Activated naive CD8-positive, alpha-beta T cell treated with anti-CD3 and anti-CD28 coated beads, Interleukin-2, amount 50 U/mL, for 24 hours (primary cell): ENCODE measurements around the gene LRSAM1.
A peak's percentile ranks its signal among the peaks of the same experiment; 100 is the strongest.

ENCODE experiments used
- ATAC-seq: fragments of 150-1000 bp; cut with Tn5 transposase; one replicate; pipeline ENCODE4 v1.10.0; 2021
- DNase-seq: peaks from one replicate; pipeline ENCODE4 v3.0.0; 2021
- H3K27ac Mint-ChIP-seq: one replicate; pipeline ENCODE4 v1.8.0; 2021; ENCODE audit warnings: mild to moderate bottlenecking, mixed read lengths
- H3K27me3 Mint-ChIP-seq: one replicate; pipeline ENCODE4 v1.8.0; 2021; ENCODE audit warnings: mixed read lengths
- H3K36me3 Mint-ChIP-seq: one replicate; pipeline ENCODE4 v1.8.0; 2021; ENCODE audit warnings: low read depth, mixed read lengths
- H3K4me1 Mint-ChIP-seq: one replicate; pipeline ENCODE4 v1.8.0; 2021; ENCODE audit warnings: mixed read lengths
- H3K4me3 Mint-ChIP-seq: one replicate; pipeline ENCODE4 v1.8.0; 2021; ENCODE audit warnings: mild to moderate bottlenecking, moderate library complexity, mixed read lengths
- H3K9me3 Mint-ChIP-seq: one replicate; pipeline ENCODE4 v1.8.0; 2021; ENCODE audit warnings: mixed read lengths

Gene LRSAM1

DNA sequence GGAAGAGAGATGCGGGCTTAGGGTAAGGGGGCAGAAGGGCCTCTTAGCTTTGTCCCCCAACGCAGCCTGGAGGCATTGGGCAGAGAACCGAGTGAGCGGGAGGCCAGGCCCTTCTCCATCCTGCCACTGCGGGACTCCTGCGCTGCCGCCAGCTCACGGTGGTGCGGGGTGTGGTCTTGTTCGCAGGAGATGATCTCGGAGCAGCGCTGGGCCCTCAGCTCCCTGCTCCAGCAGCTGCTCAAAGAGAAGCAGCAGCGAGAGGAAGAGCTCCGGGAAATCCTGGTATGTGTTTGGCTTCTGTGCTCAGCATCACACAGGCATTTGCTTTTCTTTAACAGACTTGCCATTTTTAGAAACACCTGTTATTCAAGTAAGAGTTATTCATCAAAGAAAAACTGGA, 41.3 kb downstream of the LRSAM1 start:
- ATAC-seq = no peak
- no peak overlapping the region for H3K27ac Mint-ChIP-seq
- H3K27me3 Mint-ChIP-seq = no peaks in the 10 kb centered on the region
- peaks cover 8% of the 10 kb centered on the region for H3K36me3 Mint-ChIP-seq
- H3K4me1 Mint-ChIP-seq = no peaks in the 10 kb centered on the region
- no peak overlapping the region for H3K4me3 Mint-ChIP-seq
- no peaks in the 10 kb centered on the region for H3K9me3 Mint-ChIP-seq
- DNase-seq = no peak

GRCh38 chr9:127493592-127494303, 42.4 kb downstream of the LRSAM1 start:
- Mint-ChIP-seq H3K4me3 (no peak overlapping the region), H3K36me3 (peaks cover 8% of the 10 kb centered on the region), H3K27ac (no peak overlapping the region), H3K27me3 (no peaks in the 10 kb centered on the region), H3K4me1 (no peaks in the 10 kb centered on the region), H3K9me3 (no peaks in the 10 kb centered on the region)
- ATAC-seq (no peak), DNase-seq (no peak)

GRCh38 chr9:127494304-127494702, 43.0 kb downstream of the LRSAM1 start:
- Mint-ChIP-seq H3K27me3 (no peaks in the 10 kb centered on the region), H3K4me1 (no peaks in the 10 kb centered on the region), H3K36me3 (peaks cover 6% of the 10 kb centered on the region), H3K9me3 (no peaks in the 10 kb centered on the region), H3K27ac (no peak overlapping the region), H3K4me3 (no peak overlapping the region)
- ATAC-seq (no peak), DNase-seq (no peak)

- Mint-ChIP-seq H3K4me3 (no peak overlapping the region), H3K9me3 (no peaks in the 10 kb centered on the region), H3K36me3 (peaks cover 2% of the 10 kb centered on the region), H3K27ac (no peak overlapping the region), H3K4me1 (no peaks in the 10 kb centered on the region), H3K27me3 (no peaks in the 10 kb centered on the region)
- DNase-seq = no peak
- ATAC-seq = no peak
Measured at GRCh38 chr9:127495884-127496555, 44.7 kb downstream of the LRSAM1 start.

GRCh38 chr9:127496974-127497373, 45.7 kb downstream of the LRSAM1 start:
- ATAC-seq = no peak
- Mint-ChIP-seq H3K27ac (no peak overlapping the region), H3K4me3 (no peak overlapping the region), H3K9me3 (no peaks in the 10 kb centered on the region), H3K36me3 (peaks cover 2% of the 10 kb centered on the region), H3K27me3 (no peaks in the 10 kb centered on the region), H3K4me1 (no peaks in the 10 kb centered on the region)
- DNase-seq = no peak

GRCh38 chr9:127497656-127498290, 46.5 kb downstream of the LRSAM1 start:
- no peaks in the 10 kb centered on the region for H3K4me1 Mint-ChIP-seq
- no peak overlapping the region for H3K4me3 Mint-ChIP-seq
- H3K36me3 Mint-ChIP-seq = peaks cover 2% of the 10 kb centered on the region
- no peak overlapping the region for H3K27ac Mint-ChIP-seq
- ATAC-seq = no peak
- H3K27me3 Mint-ChIP-seq = no peaks in the 10 kb centered on the region
- H3K9me3 Mint-ChIP-seq = no peaks in the 10 kb centered on the region
- no peak for DNase-seq

DNA sequence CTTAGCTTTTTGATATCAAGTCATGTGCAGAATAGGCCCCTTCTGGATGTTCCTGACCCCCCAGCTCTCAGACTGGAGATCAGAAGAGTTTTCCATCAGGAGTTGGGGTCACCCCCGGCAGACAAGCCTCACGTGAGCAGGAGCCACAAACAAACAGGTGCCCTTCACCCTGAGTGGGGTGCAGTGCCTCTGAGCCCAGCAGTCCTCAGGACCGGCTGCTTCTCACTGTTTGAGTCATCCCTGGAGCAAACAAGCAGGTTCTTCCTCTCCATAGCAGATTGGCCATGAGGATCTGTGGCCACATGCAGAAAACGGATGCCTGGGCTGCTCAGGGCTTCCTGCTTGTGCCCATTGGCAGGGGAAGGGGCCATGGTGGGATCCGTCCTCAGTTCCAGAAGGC, 47.0 kb downstream of the LRSAM1 start:
- ATAC-seq = no peak

GRCh38 chr9:127500399-127500798, 49.1 kb downstream of the LRSAM1 start:
- no peak overlapping the region for H3K27ac Mint-ChIP-seq
- H3K4me1 Mint-ChIP-seq = no peaks in the 10 kb centered on the region
- no peak overlapping the region for H3K4me3 Mint-ChIP-seq
- no peak for DNase-seq
- ATAC-seq = no peak
- H3K27me3 Mint-ChIP-seq = no peaks in the 10 kb centered on the region
- no peaks in the 10 kb centered on the region for H3K36me3 Mint-ChIP-seq
- no peaks in the 10 kb centered on the region for H3K9me3 Mint-ChIP-seq

More for the DNA sequence above, 47.0 kb downstream of the LRSAM1 start:
- Mint-ChIP-seq H3K36me3 (peaks cover 2% of the 10 kb centered on the region), H3K27ac (no peak overlapping the region), H3K27me3 (no peaks in the 10 kb centered on the region), H3K9me3 (no peaks in the 10 kb centered on the region), H3K4me1 (no peaks in the 10 kb centered on the region), H3K4me3 (no peak overlapping the region)
- no peak for DNase-seq

- Mint-ChIP-seq H3K27me3 (no peaks in the 10 kb centered on the region), H3K9me3 (no peaks in the 10 kb centered on the region), H3K36me3 (no peaks in the 10 kb centered on the region), H3K4me3 (no peak overlapping the region), H3K4me1 (no peaks in the 10 kb centered on the region), H3K27ac (no peak overlapping the region)
- DNase-seq (no peak), ATAC-seq (no peak)
Measured at GRCh38 chr9:127500862-127501261, 49.6 kb downstream of the LRSAM1 start.

DNA sequence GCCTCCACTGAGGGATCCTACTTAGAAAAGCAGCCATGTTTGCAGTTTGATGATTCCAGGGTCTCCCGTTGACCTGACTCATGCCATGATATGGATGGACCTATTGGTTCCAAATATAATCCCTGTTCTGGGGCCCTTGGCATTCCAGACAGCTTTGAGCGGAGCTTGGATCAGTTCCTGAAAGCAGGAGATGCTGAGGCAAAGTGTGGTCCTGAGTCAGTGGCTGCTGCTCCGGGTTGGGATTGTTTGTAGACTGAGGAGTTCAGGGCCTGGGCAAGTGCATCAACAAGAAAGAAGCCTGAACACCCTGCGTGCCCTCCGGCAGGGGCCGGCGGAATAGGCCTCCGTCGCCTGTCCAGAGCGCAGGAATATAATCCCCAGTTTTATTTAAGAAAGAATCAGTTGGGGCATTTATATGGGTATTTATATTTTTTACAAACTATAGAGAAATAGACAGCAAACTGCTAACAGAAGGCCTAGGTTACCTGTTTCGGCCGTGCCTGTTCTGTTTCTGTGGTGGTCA, 50.6 kb downstream of the LRSAM1 start:
- no peaks in the 10 kb centered on the region for H3K27me3 Mint-ChIP-seq
- H3K27ac Mint-ChIP-seq = no peak overlapping the region
- H3K4me3 Mint-ChIP-seq = no peak overlapping the region
- no peak for DNase-seq
- no peaks in the 10 kb centered on the region for H3K4me1 Mint-ChIP-seq
- H3K36me3 Mint-ChIP-seq = no peaks in the 10 kb centered on the region
- no peaks in the 10 kb centered on the region for H3K9me3 Mint-ChIP-seq
- no peak for ATAC-seq

DNA sequence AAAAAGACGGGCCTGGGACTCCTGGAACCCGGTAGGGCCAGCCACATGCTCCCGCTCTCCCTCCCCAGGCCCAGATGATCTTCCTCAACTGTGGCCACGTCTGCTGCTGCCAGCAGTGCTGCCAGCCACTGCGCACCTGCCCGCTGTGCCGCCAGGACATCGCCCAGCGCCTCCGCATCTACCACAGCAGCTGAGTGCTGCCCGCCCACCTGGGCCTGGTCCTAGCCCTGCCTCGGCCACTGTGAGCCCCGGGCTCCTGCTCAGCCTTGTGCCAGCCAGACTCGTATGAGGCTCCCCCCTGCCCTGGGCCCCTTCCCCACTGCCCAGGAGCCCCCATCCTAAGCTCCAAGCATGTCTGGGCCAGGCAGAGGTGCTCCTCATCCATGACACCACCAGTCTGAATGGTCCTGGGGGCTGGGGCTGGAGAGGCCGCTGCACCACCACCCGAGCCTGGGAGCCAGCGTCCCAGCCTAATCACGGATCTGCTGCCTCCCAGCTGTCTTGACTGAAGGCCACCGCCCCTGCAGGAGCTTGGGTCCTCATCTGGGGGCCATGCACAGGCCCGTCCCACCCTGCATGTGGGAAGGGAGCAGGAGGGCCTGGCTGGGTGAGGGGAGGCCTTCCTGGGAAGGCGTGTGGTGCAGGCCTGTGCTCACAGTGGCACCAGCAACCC, 51.5 kb downstream of the LRSAM1 start:
- no peak overlapping the region for H3K27ac Mint-ChIP-seq
- H3K9me3 Mint-ChIP-seq = no peaks in the 10 kb centered on the region
- DNase-seq = no peak
- ATAC-seq = no peak
- no peaks in the 10 kb centered on the region for H3K27me3 Mint-ChIP-seq
- H3K4me3 Mint-ChIP-seq = no peak overlapping the region
- no peaks in the 10 kb centered on the region for H3K4me1 Mint-ChIP-seq
- H3K36me3 Mint-ChIP-seq = no peaks in the 10 kb centered on the region

- ATAC-seq (no peak), DNase-seq (no peak)
- Mint-ChIP-seq H3K36me3 (no peaks in the 10 kb centered on the region), H3K9me3 (no peaks in the 10 kb centered on the region), H3K4me1 (no peaks in the 10 kb centered on the region), H3K27me3 (no peaks in the 10 kb centered on the region), H3K4me3 (no peak overlapping the region), H3K27ac (no peak overlapping the region)
Measured at GRCh38 chr9:127503379-127503921, 52.1 kb downstream of the LRSAM1 start.

DNA sequence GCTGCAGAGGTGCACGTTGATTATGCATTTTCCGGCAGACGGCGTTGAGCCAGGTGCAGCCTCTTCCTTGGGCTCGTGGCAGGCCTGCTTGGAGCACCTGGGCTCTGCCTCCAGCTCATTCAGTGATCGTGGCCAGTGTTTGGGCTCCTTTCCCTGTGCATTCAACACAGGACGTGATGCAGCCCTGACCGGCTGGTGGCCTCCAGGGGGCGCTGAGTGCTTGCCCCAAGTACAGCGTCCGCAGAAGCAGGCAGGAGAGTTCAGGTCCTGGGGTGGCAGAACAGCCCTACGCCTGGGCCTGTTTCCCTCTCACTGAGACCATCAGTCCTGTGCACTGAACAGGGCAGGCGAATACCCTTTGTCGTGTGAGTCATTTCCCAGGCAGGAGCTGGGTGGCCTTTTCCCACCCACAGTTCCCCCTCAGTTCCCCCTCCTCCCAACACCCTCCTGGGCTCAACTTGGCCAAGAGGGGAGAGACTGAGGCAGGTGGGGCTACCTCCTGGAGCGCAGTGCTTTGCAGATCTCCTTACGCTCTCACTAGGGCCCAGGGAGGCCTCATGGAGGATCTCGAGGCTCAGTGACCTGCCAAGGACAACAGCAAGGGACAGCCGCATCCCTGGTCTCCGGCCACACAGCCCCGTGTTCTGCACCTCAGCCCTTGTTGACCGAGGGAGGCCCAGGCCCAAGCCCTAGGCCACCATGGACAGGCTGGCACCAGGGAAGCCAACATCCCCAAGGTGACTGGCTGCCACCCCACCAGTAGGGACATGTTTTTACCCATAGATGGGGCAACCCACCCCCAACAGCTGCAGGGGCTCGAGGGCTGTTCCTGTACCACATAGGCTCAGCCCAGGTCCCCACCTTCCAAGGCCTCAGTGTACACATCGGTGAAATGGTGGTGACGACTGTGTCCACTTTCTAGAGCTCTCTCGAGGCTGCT, 52.9 kb downstream of the LRSAM1 start:
- no peak overlapping the region for H3K4me3 Mint-ChIP-seq
- peak; percentile 83 for DNase-seq
- H3K4me1 Mint-ChIP-seq = no peaks in the 10 kb centered on the region
- no peaks in the 10 kb centered on the region for H3K36me3 Mint-ChIP-seq
- no peaks in the 10 kb centered on the region for H3K27me3 Mint-ChIP-seq
- H3K27ac Mint-ChIP-seq = no peak overlapping the region
- peak; percentile 85 for ATAC-seq
- no peaks in the 10 kb centered on the region for H3K9me3 Mint-ChIP-seq

DNA sequence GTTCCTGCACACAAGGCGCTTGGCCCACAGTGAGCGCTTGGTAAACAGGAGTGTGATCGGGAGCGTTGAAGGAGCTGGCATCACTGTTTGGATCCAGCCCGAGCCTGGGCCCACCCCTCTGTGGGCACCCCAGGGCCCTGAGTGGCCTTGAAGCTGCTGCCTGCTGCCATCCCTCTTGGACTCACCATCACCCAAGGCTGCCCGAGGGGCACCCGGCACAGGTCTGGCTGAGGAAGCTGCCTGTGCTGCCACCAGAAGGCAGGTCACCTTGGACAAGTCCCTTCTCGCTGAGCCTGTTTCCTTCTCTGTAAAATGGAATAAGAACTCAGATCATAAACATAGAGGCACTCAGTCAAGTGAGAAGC, 53.6 kb downstream of the LRSAM1 start:
- ATAC-seq = no peak

More for the DNA sequence above, 53.6 kb downstream of the LRSAM1 start:
- no peak overlapping the region for H3K27ac Mint-ChIP-seq
- DNase-seq = no peak
- H3K27me3 Mint-ChIP-seq = no peaks in the 10 kb centered on the region
- H3K9me3 Mint-ChIP-seq = no peaks in the 10 kb centered on the region
- no peaks in the 10 kb centered on the region for H3K36me3 Mint-ChIP-seq
- H3K4me1 Mint-ChIP-seq = no peaks in the 10 kb centered on the region
- H3K4me3 Mint-ChIP-seq = no peak overlapping the region
